Keratinocyte (primary cell): Measurements from ENCODE around the gene ITGA2. TPM values are rescaled to one million over a fixed set of nuclear protein-coding genes. Genes with fewer than 3 reads are reported as not detected.
A peak's percentile ranks its signal among the peaks of the same experiment; 100 is the strongest.

Experiments
- DNase-seq: peaks from one replicate; pipeline ENCODE4 v3.0.0-alpha.2; 2011; ENCODE audit warnings: low read depth, missing footprints, low spot score
- FAIRE-seq: peaks from 2 replicates; lab custom pipeline; 2011; peaks lifted over from hg19 to GRCh38; lab: Jason Lieb, UNC
- H2AFZ ChIP-seq: 2 replicates; pipeline ENCODE4 v1.6.0; 2012; ENCODE audit warnings: low read length, control low read depth, inconsistent platforms; ENCODE audit not compliant: control insufficient read depth
- H3K27ac ChIP-seq: 2 replicates; pipeline ENCODE4 v1.5.1; 2011; ENCODE audit warnings: low read length; ENCODE audit not compliant: control insufficient read depth, insufficient read depth
- H3K27me3 ChIP-seq: 3 replicates; pipeline ENCODE4 v1.6.0; 2011; ENCODE audit warnings: low read length; ENCODE audit not compliant: control insufficient read depth, insufficient read depth; ENCODE audit errors: extremely low read depth
- H3K36me3 ChIP-seq, 2 experiments: 2 replicates in 1 of 2; 3 replicates in 1 of 2; pipeline ENCODE4 v1.5.1; 2011; ENCODE audit warnings: low read length in 2 of 2, mild to moderate bottlenecking in 1 of 2; ENCODE audit not compliant: control insufficient read depth in 2 of 2, insufficient read depth in 2 of 2; ENCODE audit errors: extremely low read depth in 1 of 2
- H3K4me1 ChIP-seq: 3 replicates; pipeline ENCODE4 v1.5.1; 2011; ENCODE audit warnings: low read length; ENCODE audit not compliant: control insufficient read depth, insufficient read depth; ENCODE audit errors: extremely low read depth
- H3K4me2 ChIP-seq: 3 replicates; pipeline ENCODE4 v1.6.0; 2011; ENCODE audit warnings: low read depth, low read length; ENCODE audit not compliant: control insufficient read depth, insufficient read depth; ENCODE audit errors: extremely low read depth
- H3K4me3 ChIP-seq, 3 experiments: fragments of 200-600 bp in 1 of 3; sonication (generic) in 1 of 3; 2 replicates in 2 of 3; 3 replicates in 1 of 3; pipeline ENCODE4 v1.5.1; 2011 to 2016; ENCODE audit warnings: low read length in 3 of 3, mild to moderate bottlenecking in 3 of 3, control low read depth in 2 of 3, inconsistent platforms in 1 of 3, low read depth in 1 of 3, mixed read lengths in 1 of 3, mixed run types in 1 of 3, moderate library complexity in 1 of 3; ENCODE audit not compliant: control insufficient read depth in 2 of 3, insufficient read depth in 2 of 3; ENCODE audit errors: extremely low read depth in 1 of 3
- H3K79me2 ChIP-seq: 2 replicates; pipeline ENCODE4 v1.6.0; 2012; ENCODE audit warnings: low read length; ENCODE audit not compliant: control insufficient read depth, insufficient read depth
- H3K9ac ChIP-seq: 3 replicates; pipeline ENCODE4 v1.6.0; 2011; ENCODE audit warnings: low read length; ENCODE audit not compliant: control insufficient read depth, insufficient read depth; ENCODE audit errors: extremely low read depth
- H3K9me1 ChIP-seq: 3 replicates; pipeline ENCODE4 v1.6.0; 2011; ENCODE audit warnings: low read length; ENCODE audit not compliant: control insufficient read depth, insufficient read depth; ENCODE audit errors: extremely low read depth
- H3K9me3 ChIP-seq: 2 replicates; pipeline ENCODE4 v1.5.1; 2012; ENCODE audit warnings: low read depth, low read length; ENCODE audit not compliant: control insufficient read depth
- H4K20me1 ChIP-seq: 3 replicates; pipeline ENCODE4 v1.6.0; 2011; ENCODE audit warnings: low read length; ENCODE audit not compliant: control insufficient read depth, insufficient read depth; ENCODE audit errors: extremely low read depth
- EZH2 ChIP-seq: IDR thresholded peaks from one replicate; pipeline ENCODE4 v1.6.1; 2012; ENCODE audit warnings: inconsistent platforms, mild to moderate bottlenecking, low read length, moderate library complexity
- dilution Hi-C: fragments of 300-500 bp; cut with MboI; formaldehyde crosslinking; loops from one replicate; pipeline ENCODE4 v1.7.0; 2020; ENCODE audit warnings: low sequenced_read_pairs; ENCODE audit not compliant: extremely low pct_ligation_motif_present
- polyA plus RNA-seq, 5 experiments: library from polyadenylated mRNA; depleted of rRNA in 3 of 5; stranded (reverse) in 3 of 5; stranded (forward) in 1 of 5; unstranded in 1 of 5; fragments of >200 nt; gene quantifications; 1 replicate in 1 of 5; 2 replicates in 3 of 5; 3 replicates in 1 of 5; pipeline versions ENCODE4 v1.2.1 to v1.2.3, GENCODE V29; 2011 to 2012; ENCODE audit warnings: missing spikeins in 2 of 5, low read depth in 1 of 5, low replicate concordance in 1 of 5
- TF ChIP-seq, protein P1 (sequence below), 3 experiments: IDR thresholded peaks in 1 of 3; conservative IDR thresholded peaks in 1 of 3; optimal IDR thresholded peaks in 1 of 3; 2 replicates in 2 of 3; 3 replicates in 1 of 3; pipeline versions ENCODE3 to v1.5.1; 2011; ENCODE audit warnings: low read length in 3 of 3, mild to moderate bottlenecking in 3 of 3, moderate library complexity in 2 of 3, control low read depth in 1 of 3, inconsistent platforms in 1 of 3; ENCODE audit not compliant: insufficient read depth in 2 of 3; ENCODE audit errors: extremely low read depth in 1 of 3

Gene ITGA2
- polyA plus RNA-seq, 1 donor (not counting 4 experiments of a cell fraction or from before 2014, with no cell fraction given), result 112 TPM

GRCh38 chr5:52989781-52990527 lies 802 bp downstream of the ITGA2 start:
- H3K4me3 ChIP-seq, result peak overlapping the region; percentile 75 to 99 (median 85)
- H3K4me2 ChIP-seq, result peak overlapping the region; percentile 88
- FAIRE-seq (no peak), DNase-seq (no peak)
- TF ChIP-seq, protein P1, sequence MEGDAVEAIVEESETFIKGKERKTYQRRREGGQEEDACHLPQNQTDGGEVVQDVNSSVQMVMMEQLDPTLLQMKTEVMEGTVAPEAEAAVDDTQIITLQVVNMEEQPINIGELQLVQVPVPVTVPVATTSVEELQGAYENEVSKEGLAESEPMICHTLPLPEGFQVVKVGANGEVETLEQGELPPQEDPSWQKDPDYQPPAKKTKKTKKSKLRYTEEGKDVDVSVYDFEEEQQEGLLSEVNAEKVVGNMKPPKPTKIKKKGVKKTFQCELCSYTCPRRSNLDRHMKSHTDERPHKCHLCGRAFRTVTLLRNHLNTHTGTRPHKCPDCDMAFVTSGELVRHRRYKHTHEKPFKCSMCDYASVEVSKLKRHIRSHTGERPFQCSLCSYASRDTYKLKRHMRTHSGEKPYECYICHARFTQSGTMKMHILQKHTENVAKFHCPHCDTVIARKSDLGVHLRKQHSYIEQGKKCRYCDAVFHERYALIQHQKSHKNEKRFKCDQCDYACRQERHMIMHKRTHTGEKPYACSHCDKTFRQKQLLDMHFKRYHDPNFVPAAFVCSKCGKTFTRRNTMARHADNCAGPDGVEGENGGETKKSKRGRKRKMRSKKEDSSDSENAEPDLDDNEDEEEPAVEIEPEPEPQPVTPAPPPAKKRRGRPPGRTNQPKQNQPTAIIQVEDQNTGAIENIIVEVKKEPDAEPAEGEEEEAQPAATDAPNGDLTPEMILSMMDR (optimal IDR thresholded peaks at IDR 0.05 in 1 of 3, IDR thresholded peaks at IDR 0.05 in 1 of 3, conservative IDR thresholded peaks at IDR 0.05 in 1 of 3; ENCODE audit: extremely low read depth in 1 of 3, insufficient read depth in 2 of 3, low read length in 3 of 3), result peak; percentile 41 to 42 (median 42)
- TF ChIP-seq EZH2, result no peak
- H4K20me1 ChIP-seq, result peaks cover 3% of the 10 kb centered on the region
- H3K9me1 ChIP-seq, result peaks cover 3% of the 10 kb centered on the region
- H3K36me3 ChIP-seq, result peaks cover 2 to 29% of the 10 kb centered on the region in 2 experiments
- dilution Hi-C loops, result no loop called here
- H2AFZ ChIP-seq, result peak overlapping the region; percentile 64
- peaks cover 67% of the 10 kb centered on the region for H3K4me1 ChIP-seq
- H3K27ac ChIP-seq, result peak overlapping the region; percentile 96
- peak overlapping the region; percentile 93 for H3K9ac ChIP-seq
- peaks cover 58% of the 10 kb centered on the region for H3K79me2 ChIP-seq
- H3K27me3 ChIP-seq, result no peaks in the 10 kb centered on the region
- H3K9me3 ChIP-seq, result no peaks in the 10 kb centered on the region

DNA sequence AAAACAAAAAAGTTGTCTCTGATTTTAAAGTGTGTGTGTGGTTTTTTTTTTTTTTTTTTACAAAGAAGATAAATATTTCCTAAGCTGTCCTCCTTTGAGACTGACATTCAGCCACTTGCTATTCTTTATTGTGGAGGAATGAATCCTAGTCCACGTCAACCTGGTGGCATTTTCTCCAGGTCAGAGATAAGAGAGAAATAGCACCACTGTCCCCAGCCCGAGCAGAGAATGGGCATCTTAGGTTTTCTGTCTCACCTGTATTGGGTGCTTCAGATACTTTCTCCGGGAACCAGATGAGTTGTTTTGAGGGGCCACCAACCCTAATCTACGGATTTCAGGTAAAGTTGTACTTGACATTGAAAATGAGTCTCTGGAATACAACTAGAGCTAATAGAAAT lies 1.4 kb downstream of the ITGA2 start:
- Histone ChIP-seq H3K27ac (peak overlapping the region; percentile 96), H3K4me3 (peak overlapping the region; percentile 75 to 99 (median 85)), H4K20me1 (peaks cover 3% of the 10 kb centered on the region), H3K9me1 (peaks cover 3% of the 10 kb centered on the region), H3K9ac (peak overlapping the region; percentile 93), H3K27me3 (no peaks in the 10 kb centered on the region), H3K36me3 (peaks cover 4 to 35% of the 10 kb centered on the region in 2 experiments), H3K4me2 (peak overlapping the region; percentile 88), H3K9me3 (no peaks in the 10 kb centered on the region), H3K79me2 (peaks cover 64% of the 10 kb centered on the region), H3K4me1 (peaks cover 67% of the 10 kb centered on the region), H2AFZ (no peak overlapping the region)
- FAIRE-seq (no peak), DNase-seq (no peak)
- dilution Hi-C loops, result no loop called here
- no peak for TF ChIP-seq EZH2
- TF ChIP-seq, protein P1 (optimal IDR thresholded peaks at IDR 0.05 in 1 of 3, IDR thresholded peaks at IDR 0.05 in 1 of 3, conservative IDR thresholded peaks at IDR 0.05 in 1 of 3; ENCODE audit: extremely low read depth in 1 of 3, insufficient read depth in 2 of 3, low read length in 3 of 3), result no peak
